Measurements from ENCODE around the gene CNIH3. TPM values are rescaled to one million over a fixed set of nuclear protein-coding genes. Genes with fewer than 3 reads are reported as not detected.

The CNIH3 gene
- total and polyA plus RNA-seq, 8 donors = 2.0 to 10.5 (median 3.6) TPM

DNA sequence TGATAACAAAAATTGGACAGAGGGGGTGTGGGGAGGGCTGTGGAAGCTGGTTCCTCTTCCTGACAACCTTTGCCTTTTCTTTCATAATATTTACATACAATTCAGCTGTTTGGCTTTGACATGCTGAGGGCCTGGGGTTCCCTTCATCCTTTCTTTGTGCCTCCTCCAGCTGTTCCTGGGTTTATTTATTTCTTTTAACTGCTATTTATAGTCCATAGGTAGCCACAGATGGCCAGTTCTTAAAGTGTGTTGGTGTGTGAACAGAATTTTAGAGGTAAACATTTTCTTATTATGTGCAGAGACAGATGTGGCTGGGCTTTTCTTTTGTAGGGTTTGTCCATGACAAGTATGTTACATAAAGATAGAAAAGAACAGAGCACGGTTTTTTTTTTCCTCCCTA lies 34.1 kb upstream of the CNIH3 start:
- intact Hi-C loops (cut with DNase I) = no loop called here
- no peak for FAIRE-seq
- TF ChIP-seq, protein P1, sequence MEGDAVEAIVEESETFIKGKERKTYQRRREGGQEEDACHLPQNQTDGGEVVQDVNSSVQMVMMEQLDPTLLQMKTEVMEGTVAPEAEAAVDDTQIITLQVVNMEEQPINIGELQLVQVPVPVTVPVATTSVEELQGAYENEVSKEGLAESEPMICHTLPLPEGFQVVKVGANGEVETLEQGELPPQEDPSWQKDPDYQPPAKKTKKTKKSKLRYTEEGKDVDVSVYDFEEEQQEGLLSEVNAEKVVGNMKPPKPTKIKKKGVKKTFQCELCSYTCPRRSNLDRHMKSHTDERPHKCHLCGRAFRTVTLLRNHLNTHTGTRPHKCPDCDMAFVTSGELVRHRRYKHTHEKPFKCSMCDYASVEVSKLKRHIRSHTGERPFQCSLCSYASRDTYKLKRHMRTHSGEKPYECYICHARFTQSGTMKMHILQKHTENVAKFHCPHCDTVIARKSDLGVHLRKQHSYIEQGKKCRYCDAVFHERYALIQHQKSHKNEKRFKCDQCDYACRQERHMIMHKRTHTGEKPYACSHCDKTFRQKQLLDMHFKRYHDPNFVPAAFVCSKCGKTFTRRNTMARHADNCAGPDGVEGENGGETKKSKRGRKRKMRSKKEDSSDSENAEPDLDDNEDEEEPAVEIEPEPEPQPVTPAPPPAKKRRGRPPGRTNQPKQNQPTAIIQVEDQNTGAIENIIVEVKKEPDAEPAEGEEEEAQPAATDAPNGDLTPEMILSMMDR (IDR thresholded peaks at IDR 0.05) = no peak

DNA sequence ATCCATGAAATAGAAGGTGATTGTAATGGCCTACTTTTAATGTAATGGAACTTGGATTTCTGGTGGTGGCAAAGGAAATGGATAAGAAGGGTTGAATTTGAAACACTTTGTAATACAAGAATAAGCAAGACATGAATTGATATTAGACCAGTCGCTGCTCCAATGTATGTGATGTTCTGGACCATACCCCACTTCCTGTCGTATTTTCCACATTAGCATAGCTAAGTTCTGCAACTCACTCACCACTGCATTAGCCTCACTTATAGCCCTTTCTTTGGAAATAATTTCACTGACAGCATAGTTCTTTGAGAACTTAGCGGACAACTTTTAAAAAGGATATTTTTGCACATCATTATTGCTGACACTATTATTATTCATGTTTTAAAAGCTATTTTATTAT lies 32.3 kb upstream of the CNIH3 start:
- WGBS, 2 donors = 93 to 97% methylated on average over 3 of the region's 3 CpGs
- DNase-seq = no peak
- Histone ChIP-seq H3K4me3 (no peak overlapping the region), H3K4me1 (peaks cover 0 to 6% (median 0%) of the 10 kb centered on the region in 3 donors), H3K27ac (no peak overlapping the region), H3K27me3 (no peaks in the 10 kb centered on the region), H3K9me3 (no peaks in the 10 kb centered on the region), H3K36me3 (no peaks in the 10 kb centered on the region)
- no peak for FAIRE-seq
- no peak for ATAC-seq
- intact Hi-C loops (cut with DNase I) = no loop called here
- TF ChIP-seq, protein P1 (IDR thresholded peaks at IDR 0.05) = no peak

More for the DNA sequence above, 34.1 kb upstream of the CNIH3 start:
- H3K9me3 ChIP-seq = no peaks in the 10 kb centered on the region
- H3K4me1 ChIP-seq = peaks cover 0 to 6% (median 0%) of the 10 kb centered on the region in 3 donors
- H3K4me3 ChIP-seq = no peak overlapping the region
- ATAC-seq = peak in 2 of 4 donors; percentile 12 to 34
- H3K27ac ChIP-seq = no peak overlapping the region
- no peak for DNase-seq
- H3K27me3 ChIP-seq = no peaks in the 10 kb centered on the region
- H3K36me3 ChIP-seq = no peaks in the 10 kb centered on the region
- 6 to 16% methylated on average over 1 of the region's 1 CpG for WGBS, 2 donors

DNA sequence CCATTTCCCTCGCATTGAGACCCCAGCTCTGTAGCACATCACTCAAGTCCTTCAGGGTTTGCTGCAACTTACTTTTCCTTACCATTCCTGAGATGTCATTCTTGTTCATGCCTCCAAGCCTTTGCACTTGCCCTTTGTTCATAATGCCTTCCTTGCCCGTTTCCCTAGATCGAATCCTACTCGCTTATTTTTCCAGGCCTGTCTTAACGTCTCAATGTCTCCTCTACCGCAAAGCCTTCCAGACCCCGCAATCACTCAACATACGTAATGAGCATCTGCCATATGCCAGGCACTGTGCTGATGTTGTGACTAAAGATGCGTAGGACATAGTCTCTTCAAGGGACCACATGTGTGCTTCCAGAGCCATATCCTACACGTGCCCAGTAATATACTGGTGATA lies 31.1 kb upstream of the CNIH3 start:
- ATAC-seq = no peak
- TF ChIP-seq, protein P1 (IDR thresholded peaks at IDR 0.05) = no peak
- Histone ChIP-seq H3K27me3 (no peaks in the 10 kb centered on the region), H3K4me1 (peaks cover 0 to 6% (median 0%) of the 10 kb centered on the region in 3 donors), H3K36me3 (no peaks in the 10 kb centered on the region), H3K4me3 (no peak overlapping the region), H3K9me3 (no peaks in the 10 kb centered on the region), H3K27ac (no peak overlapping the region)
- no peak for DNase-seq
- WGBS, 2 donors = 92 to 95% methylated on average over 10 of the region's 10 CpGs
- no peak for FAIRE-seq
- intact Hi-C loops (cut with DNase I) = no loop called here

DNA sequence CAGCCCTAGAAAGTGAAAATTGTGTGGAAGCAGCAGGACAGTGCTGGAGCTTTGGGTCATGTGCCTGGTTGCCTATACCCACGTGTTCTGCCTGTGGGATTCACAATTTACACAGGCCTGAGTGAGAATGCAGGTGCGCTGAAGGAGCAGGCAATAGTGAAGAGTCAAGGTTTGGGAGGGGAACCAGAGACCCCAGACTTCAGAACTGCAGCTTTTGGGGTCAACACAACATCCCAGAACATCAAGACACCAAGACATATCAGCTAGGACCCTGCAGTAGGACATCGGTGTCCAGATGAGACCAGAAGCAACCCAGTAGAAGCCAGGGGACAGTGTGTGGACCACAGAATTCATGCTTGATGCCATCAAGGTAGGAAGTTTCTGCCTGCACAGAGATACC lies 29.1 kb upstream of the CNIH3 start:
- H3K36me3 ChIP-seq = no peaks in the 10 kb centered on the region
- H3K4me3 ChIP-seq = no peak overlapping the region
- H3K9me3 ChIP-seq = no peaks in the 10 kb centered on the region
- no peak overlapping the region for H3K27ac ChIP-seq
- ATAC-seq (no peak), DNase-seq (no peak), FAIRE-seq (no peak)
- WGBS, 2 donors = 91 to 93% methylated on average over 3 of the region's 3 CpGs
- intact Hi-C loops (cut with DNase I) = no loop called here
- TF ChIP-seq, protein P1 (IDR thresholded peaks at IDR 0.05) = no peak
- H3K4me1 ChIP-seq = peaks cover 0 to 4% (median 0%) of the 10 kb centered on the region in 3 donors
- no peaks in the 10 kb centered on the region for H3K27me3 ChIP-seq

DNA sequence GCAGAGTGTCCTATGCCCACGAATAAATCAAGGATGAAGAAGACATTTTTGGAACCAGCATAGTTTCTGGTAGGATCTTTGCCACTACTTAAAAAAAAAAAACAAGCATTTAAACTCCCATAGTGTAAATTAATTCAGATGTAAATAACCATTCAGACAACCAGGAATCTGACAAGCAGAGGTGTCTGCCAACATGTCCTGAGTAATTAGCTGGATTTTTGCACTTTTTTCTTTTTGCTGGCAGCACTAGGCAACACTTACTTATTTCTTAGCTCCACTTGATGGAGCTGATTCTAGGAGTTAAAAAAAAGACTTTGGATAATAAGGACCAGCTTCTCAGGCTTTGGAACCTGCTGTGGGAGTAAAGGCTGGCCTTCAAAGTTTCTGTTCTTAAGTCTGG lies 27.6 kb upstream of the CNIH3 start:
- H3K9me3 ChIP-seq = no peaks in the 10 kb centered on the region
- ATAC-seq = no peak
- intact Hi-C loops (cut with DNase I) = no loop called here
- no peaks in the 10 kb centered on the region for H3K27me3 ChIP-seq
- no peak for FAIRE-seq
- 78 to 83% methylated on average over 1 of the region's 1 CpG for WGBS, 2 donors
- no peak overlapping the region for H3K27ac ChIP-seq
- TF ChIP-seq, protein P1 (IDR thresholded peaks at IDR 0.05) = no peak
- no peak overlapping the region for H3K4me3 ChIP-seq
- H3K4me1 ChIP-seq = no peaks in the 10 kb centered on the region
- H3K36me3 ChIP-seq = no peaks in the 10 kb centered on the region
- DNase-seq = no peak
